HS-27A (cell line): Measurements from ENCODE around the gene B4GALT2.

Source experiments
- DNase-seq: peaks from one replicate; pipeline ENCODE4 v3.0.0-alpha.2; 2012; ENCODE audit warnings: low read depth, missing footprints

Gene B4GALT2

DNA sequence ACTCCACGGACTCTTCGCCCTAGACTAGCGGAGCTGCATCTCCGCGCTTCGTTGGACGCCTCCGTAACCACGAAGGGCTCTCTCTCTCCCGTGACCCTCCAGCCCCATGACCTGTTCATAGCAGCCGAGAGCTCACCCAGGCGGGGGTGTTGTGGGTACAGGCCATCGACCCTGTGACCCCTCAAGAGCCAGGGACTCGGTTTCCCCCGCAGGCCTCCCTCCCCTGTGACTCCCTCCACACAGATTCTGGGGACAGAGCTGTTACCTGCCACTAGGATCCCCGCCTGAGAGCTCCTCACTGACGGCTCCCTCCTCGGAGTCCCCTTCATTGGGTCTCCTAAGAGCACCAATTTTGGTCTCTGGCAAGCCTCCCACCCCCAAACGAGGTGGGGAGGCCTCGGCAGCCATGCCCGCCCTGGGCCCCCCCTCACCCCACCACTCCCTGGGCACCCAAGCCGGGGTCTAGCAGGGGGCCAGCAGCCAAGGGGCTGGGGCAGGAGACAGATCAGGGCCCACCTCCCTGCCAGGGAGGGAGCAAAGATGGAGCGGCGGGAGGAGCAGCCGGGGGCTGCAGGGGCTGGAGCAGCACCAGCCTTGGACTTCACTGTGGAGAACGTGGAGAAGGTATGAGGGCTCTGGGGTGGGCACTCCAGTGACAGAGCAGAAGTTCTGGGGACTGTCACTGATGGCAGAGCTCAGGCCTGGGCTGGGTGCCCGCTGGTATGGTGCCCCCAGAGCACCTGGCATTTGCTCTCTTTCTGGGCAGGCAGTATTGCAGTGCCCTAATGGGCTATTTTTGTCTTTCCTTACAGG lies 31.7 kb upstream of the B4GALT2 start:
- DNase-seq, result no peak

DNA sequence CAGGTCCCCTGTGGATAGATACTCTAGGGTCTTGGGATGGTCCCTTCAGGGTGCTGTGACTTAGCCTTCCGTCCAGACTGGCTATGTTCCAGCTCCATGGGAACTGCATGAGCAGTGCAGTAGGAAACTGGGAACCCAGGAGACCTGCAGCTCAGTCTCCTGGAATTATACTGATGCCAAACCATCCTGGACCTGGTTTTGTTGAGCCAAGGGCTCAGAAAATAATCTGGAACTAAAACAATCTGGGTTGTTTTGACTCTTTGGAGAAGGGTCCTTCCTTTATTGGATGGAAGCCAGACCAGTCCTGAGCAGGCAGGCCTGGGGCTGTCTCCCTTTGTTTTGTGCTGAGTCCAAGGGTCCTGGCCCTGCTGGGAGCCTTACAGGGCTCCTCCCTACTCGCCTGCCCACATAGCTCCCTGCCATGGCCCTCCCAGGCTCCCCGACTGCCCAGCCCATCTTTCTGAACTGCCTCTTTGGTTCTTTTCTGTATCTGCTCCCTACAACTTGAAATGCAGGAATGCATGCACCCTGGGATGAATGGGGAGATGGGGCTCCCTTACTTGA lies 31.1 kb upstream of the B4GALT2 start:
- no peak for DNase-seq

DNA sequence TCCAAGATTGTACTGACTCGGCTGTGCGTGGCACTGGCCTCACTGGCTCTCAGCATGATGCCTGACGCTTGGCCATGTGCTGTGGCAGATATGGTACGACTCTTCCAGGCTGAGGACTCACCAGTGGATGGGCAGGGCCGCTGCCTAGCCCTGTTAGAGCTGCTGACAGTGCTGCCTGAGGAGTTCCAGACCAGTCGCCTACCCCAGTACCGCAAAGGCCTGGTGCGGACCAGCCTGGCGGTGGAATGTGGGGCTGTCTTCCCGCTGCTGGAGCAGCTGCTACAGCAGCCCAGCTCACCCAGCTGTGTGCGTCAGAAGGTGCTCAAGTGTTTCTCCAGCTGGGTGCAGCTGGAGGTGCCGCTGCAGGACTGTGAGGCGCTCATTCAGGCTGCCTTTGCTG lies 29.3 kb upstream of the B4GALT2 start:
- DNase-seq, result no peak

DNA sequence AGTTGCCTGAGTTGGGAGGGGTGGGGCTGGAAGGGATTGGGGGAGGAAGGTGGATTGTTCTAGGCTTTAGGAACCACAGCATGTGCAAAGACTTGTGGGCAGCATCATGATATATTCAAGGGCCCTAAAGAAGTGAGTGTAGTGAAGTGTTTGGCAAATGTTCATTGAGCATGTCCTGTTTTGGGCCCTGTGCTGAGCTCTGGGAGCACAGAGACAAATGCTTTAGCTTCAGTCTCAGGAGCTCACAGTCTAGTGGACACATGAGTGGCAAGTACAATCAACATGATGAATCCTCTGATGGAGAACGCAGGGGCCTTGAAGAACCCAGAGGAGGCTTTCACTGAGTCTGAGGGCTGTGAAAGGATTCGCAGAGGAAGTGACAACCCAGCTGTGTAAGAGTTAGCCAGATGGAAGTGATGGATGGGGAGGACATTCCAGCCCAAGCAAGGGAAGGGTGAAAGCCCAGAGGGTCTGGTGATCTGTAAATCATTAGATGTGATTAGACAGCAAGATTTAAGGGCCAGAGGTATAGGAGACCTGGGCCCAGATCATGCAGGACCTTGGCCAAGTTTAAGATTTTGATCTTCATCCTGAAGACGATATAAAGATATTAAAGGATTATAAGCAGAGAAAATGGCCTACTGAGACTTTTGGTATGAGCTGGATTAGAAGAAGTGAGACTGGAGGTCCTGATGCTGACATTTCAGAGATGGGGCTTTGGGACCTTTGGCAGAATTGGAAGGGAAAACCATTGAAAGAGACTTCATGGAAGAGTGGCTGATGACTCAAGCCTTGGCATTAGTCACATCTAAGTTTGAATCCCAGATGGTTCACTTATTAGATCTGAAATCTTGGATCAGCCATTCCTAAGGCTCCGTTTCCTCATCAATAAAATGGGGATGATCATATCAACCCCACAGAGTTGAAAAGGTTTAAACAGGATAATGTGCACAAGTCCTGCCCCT lies 27.7 kb upstream of the B4GALT2 start:
- no peak for DNase-seq

- DNase-seq, result no peak
Observed at GRCh38 chr1:43952731-43953346, 26.2 kb upstream of the B4GALT2 start.

DNA sequence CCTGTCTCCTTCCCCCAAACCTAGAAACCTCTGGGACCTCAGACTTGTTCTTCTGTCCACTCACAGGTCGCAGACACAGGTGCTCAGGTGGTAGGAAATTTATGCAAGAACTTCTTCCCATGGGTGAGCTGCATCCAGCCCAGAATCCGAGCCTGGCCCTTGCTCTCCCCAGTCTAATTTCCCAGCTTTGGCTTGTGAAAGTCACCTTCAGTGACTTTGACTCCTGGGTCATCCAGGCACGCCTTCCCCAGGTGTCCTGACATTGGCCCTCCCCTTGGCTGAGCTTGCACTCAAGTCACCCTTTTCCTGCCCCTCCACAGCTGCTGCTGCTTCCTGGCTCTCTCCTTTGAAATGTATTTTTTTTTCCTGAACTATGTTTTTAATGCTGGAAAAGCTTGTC lies 25.6 kb upstream of the B4GALT2 start:
- DNase-seq, result no peak

- no peak for DNase-seq
Observed at GRCh38 chr1:43954036-43954435, 25.0 kb upstream of the B4GALT2 start.

DNA sequence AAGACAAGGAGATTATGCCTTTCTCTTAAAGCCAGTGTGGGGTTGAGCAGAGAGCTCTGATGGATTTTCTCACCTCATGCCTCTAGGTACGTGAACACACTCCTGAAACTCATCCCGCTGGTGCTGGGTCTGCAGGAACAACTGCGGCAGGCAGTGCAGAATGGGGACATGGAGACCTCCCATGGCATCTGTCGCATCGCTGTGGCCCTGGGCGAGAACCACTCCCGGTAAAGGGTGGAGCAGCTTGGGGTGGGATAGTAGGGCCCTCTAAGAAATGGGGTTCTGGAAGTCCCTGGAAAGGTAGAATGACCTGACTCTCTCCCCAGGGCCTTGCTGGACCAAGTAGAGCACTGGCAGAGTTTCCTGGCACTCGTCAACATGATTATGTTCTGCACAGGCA lies 22.8 kb upstream of the B4GALT2 start:
- DNase-seq, result no peak

DNA sequence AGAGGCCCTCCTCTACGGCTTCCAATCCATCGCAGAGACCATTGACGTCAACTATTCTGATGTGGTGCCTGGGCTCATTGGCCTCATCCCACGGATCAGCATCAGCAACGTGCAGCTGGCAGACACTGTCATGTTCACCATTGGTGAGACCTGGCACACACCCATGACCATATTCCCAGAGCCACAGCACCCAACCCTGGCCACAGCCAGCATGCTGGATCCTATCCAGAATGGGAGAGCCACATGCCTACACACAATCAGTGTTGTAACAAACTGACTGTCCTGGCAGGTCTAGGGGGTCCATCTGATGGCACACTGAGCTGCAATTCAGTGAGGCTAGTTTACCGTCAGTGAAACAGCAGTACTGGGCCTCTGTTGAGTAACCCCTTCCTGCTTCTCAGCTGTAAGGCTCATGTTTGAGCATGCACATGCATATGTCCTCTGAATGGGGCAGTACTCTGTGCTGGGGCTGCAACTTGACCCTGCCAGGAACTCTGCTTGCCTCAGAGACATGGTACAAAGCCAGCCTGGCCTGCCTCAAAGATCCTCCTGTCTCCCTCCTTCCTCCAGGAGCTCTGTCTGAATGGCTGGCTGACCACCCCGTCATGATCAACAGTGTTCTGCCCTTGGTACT lies 21.5 kb upstream of the B4GALT2 start:
- DNase-seq, result no peak

GRCh38 chr1:43958351-43959255 lies 20.4 kb upstream of the B4GALT2 start:
- DNase-seq, result no peak

DNA sequence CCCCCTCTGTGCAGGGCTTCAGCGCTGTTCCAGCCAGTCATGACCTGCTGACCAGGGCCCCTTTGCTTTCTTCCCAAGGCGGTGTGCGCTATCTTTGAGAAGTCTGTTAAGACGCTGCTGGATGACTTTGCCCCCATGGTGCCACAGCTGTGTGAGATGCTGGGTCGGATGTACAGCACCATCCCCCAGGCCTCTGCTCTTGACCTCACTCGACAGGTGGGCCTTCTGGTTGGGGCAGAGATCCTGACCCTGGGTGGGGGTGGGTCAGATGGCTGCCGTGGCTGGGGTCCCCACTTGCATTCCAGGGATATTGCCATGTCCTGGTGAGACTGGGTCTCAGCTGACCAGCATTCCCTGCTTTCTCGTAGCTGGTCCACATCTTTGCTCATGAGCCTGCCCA lies 18.2 kb upstream of the B4GALT2 start:
- DNase-seq, result no peak

GRCh38 chr1:43961692-43962091 lies 17.3 kb upstream of the B4GALT2 start:
- DNase-seq, result no peak

GRCh38 chr1:43962324-43962723 lies 16.7 kb upstream of the B4GALT2 start:
- no peak for DNase-seq

DNA sequence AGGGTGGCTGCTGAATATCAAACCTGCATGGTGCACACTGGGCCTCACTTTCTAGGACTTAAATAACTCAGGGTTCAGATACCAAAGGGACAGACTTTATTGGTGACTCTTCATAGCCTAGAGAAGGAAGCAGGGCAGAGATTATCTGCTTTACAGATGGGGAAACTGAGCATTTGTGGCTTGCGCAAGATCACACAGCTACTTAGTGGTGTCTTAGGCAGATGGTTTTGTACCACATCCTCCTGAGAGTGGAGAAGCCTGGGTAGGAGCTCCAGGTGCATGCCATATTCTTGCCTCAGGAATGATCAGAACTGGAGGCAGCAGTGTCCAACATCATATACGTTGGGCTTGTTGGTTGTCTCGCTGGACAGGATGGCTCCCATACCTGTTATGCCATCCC lies 16.0 kb upstream of the B4GALT2 start:
- DNase-seq, result no peak

- no peak for DNase-seq
Observed at GRCh38 chr1:43963890-43964289, 15.1 kb upstream of the B4GALT2 start.

- no peak for DNase-seq
Observed at GRCh38 chr1:43965316-43965715, 13.7 kb upstream of the B4GALT2 start.

- DNase-seq, result no peak
Observed at GRCh38 chr1:43968348-43968948, 10.6 kb upstream of the B4GALT2 start.

- no peak for DNase-seq
Observed at GRCh38 chr1:43969416-43969745, 9.6 kb upstream of the B4GALT2 start.

DNA sequence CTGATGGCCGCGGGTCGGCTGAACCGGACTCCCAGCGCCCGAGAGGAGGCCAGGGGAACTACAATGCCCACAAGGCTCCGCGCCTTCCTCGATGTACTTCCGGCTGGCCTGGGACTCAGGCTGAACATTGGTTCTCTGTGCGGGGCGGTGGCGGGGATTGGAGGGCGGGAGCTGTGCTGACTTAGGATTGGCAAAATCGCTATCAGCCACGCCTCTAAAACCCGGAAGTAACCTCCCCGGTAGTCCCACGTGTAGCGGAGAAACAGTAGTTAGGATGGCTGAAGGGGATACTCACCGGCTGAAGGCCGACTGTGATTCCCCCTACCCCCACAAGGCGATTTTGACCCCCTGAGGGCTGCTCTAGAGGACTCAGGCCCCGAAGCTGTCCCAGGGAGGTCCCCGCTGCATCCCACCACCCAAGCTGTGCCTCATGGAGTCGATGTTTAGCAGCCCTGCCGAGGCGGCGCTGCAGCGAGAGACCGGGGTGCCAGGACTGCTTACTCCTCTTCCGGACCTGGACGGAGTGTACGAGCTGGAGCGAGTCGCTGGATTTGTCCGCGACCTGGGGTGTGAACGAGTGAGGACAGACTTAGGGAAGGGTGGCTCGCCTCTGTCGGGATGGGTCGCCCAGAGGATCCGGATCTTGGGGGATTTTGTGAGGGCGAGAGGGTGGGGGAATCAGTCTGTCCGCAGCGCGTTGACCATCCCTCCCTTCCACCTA lies 9.1 kb upstream of the B4GALT2 start, which contains the start of gene DPH2:
TSS of gene DPH2 (plus strand) at position 265 of the 721 bp plus-strand sequence. CDS start at position 431, 166 bp downstream.
- peak; percentile 93 for DNase-seq

GRCh38 chr1:43970502-43970901 lies 8.5 kb upstream of the B4GALT2 start:
- DNase-seq, result no peak
